ENCODE data around the gene SLC6A18.

DNA sequence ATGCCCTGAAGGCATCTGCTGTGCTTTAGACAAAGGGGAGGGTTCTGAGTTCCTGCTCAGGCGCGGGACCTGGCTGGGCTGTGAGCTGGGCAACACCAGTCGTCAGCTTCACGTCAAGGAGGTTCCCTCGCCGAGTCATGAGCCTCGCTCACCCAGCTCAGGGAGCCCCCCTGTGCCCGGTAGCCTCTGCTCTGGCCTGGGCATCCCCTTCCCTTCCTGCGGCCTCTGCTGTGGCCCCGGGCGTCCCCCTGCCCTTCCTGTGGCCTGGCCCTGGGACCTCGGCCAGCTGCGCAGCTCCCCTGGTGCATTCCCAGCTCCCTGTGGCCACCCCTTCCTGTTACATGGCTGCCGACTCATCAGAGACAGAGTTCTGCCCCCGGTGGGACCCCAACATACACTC lies 39.8 kb downstream of the SLC6A18 start:
- TF ChIP-seq POLR2A (IDR thresholded peaks at IDR 0.05; ENCODE audit: low read length) (no peak), GATA1 (IDR thresholded peaks at IDR 0.05; ENCODE audit: low read depth, low read length) (no peak)
